ENCODE measurements around the gene PAMR1. TPM values are rescaled to one million over a fixed set of nuclear protein-coding genes. Genes with fewer than 3 reads are reported as not detected.
A peak's percentile ranks its signal among the peaks of the same experiment; 100 is the strongest.

PAMR1 gene, protein sequence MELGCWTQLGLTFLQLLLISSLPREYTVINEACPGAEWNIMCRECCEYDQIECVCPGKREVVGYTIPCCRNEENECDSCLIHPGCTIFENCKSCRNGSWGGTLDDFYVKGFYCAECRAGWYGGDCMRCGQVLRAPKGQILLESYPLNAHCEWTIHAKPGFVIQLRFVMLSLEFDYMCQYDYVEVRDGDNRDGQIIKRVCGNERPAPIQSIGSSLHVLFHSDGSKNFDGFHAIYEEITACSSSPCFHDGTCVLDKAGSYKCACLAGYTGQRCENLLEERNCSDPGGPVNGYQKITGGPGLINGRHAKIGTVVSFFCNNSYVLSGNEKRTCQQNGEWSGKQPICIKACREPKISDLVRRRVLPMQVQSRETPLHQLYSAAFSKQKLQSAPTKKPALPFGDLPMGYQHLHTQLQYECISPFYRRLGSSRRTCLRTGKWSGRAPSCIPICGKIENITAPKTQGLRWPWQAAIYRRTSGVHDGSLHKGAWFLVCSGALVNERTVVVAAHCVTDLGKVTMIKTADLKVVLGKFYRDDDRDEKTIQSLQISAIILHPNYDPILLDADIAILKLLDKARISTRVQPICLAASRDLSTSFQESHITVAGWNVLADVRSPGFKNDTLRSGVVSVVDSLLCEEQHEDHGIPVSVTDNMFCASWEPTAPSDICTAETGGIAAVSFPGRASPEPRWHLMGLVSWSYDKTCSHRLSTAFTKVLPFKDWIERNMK
- total RNA-seq, result 4.6 TPM

- TF ChIP-seq, protein P1, sequence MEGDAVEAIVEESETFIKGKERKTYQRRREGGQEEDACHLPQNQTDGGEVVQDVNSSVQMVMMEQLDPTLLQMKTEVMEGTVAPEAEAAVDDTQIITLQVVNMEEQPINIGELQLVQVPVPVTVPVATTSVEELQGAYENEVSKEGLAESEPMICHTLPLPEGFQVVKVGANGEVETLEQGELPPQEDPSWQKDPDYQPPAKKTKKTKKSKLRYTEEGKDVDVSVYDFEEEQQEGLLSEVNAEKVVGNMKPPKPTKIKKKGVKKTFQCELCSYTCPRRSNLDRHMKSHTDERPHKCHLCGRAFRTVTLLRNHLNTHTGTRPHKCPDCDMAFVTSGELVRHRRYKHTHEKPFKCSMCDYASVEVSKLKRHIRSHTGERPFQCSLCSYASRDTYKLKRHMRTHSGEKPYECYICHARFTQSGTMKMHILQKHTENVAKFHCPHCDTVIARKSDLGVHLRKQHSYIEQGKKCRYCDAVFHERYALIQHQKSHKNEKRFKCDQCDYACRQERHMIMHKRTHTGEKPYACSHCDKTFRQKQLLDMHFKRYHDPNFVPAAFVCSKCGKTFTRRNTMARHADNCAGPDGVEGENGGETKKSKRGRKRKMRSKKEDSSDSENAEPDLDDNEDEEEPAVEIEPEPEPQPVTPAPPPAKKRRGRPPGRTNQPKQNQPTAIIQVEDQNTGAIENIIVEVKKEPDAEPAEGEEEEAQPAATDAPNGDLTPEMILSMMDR (IDR thresholded peaks at IDR 0.05), result no peak
Observed at GRCh38 chr11:35525501-35526175, at the start of gene PAMR1. Gene PAMR1, minus strand, starts transcription at chr11:35525616. Its CDS starts 31 bp downstream, at chr11:35525585.

GRCh38 chr11:35571696-35572095 lies 46.3 kb upstream of the PAMR1 start:
- TF ChIP-seq, protein P1 (IDR thresholded peaks at IDR 0.05), result no peak
- intact Hi-C loops (cut with DNase I), result no loop called here

More at GRCh38 chr11:35525501-35526175, at the start of gene PAMR1:
- no peak for DNase-seq (ENCODE audit: low spot score in 2 of 2)
- no peak within 1 kb of the TSS for H3K27ac ChIP-seq
- intact Hi-C loops (cut with DNase I), result loop anchor here (5.0 kb wide), 1 partner anchor 57 kb away; no protein-coding TSS in a partner anchor
- H3K27me3 ChIP-seq, result no peaks in the 10 kb centered on the region
- no peaks in the 10 kb centered on the region for H3K9me3 ChIP-seq
- no peaks in the 10 kb centered on the region for H3K36me3 ChIP-seq
- peak within 1 kb of the TSS; percentile 43 to 50 for H3K4me3 ChIP-seq
- peaks cover 4 to 17% of the 10 kb centered on the region in 2 donors for H3K4me1 ChIP-seq

GRCh38 chr11:35567737-35568465 lies 42.5 kb upstream of the PAMR1 start:
- H3K9me3 ChIP-seq, result peaks cover 0 to 4% of the 10 kb centered on the region in 2 donors
- no peak for DNase-seq (ENCODE audit: low spot score in 2 of 2)
- TF ChIP-seq, protein P1 (IDR thresholded peaks at IDR 0.05), result no peak
- H3K27ac ChIP-seq, result no peak overlapping the region
- peaks cover 3 to 20% of the 10 kb centered on the region in 2 donors for H3K4me1 ChIP-seq
- H3K36me3 ChIP-seq, result no peaks in the 10 kb centered on the region
- intact Hi-C loops (cut with DNase I), result no loop called here
- no peak overlapping the region for H3K4me3 ChIP-seq
- H3K27me3 ChIP-seq, result no peaks in the 10 kb centered on the region

More at GRCh38 chr11:35571696-35572095, 46.3 kb upstream of the PAMR1 start:
- no peaks in the 10 kb centered on the region for H3K4me1 ChIP-seq
- H3K9me3 ChIP-seq, result peaks cover 0 to 4% of the 10 kb centered on the region in 2 donors
- no peaks in the 10 kb centered on the region for H3K27me3 ChIP-seq
- H3K4me3 ChIP-seq, result no peak overlapping the region
- H3K27ac ChIP-seq, result no peak overlapping the region
- DNase-seq (ENCODE audit: low spot score in 2 of 2), result no peak
- H3K36me3 ChIP-seq, result no peaks in the 10 kb centered on the region

GRCh38 chr11:35566885-35567284 lies 41.5 kb upstream of the PAMR1 start:
- TF ChIP-seq, protein P1 (IDR thresholded peaks at IDR 0.05), result no peak
- Histone ChIP-seq H3K4me1 (peaks cover 3 to 20% of the 10 kb centered on the region in 2 donors), H3K4me3 (no peak overlapping the region), H3K27ac (no peak overlapping the region), H3K36me3 (no peaks in the 10 kb centered on the region), H3K9me3 (peaks cover 0 to 4% of the 10 kb centered on the region in 2 donors), H3K27me3 (no peaks in the 10 kb centered on the region)
- intact Hi-C loops (cut with DNase I), result no loop called here
- no peak for DNase-seq (ENCODE audit: low spot score in 2 of 2)

- Histone ChIP-seq H3K27me3 (no peaks in the 10 kb centered on the region), H3K4me1 (peaks cover 3 to 20% of the 10 kb centered on the region in 2 donors), H3K4me3 (no peak overlapping the region), H3K27ac (no peak overlapping the region), H3K9me3 (peaks cover 0 to 4% of the 10 kb centered on the region in 2 donors), H3K36me3 (no peaks in the 10 kb centered on the region)
- intact Hi-C loops (cut with DNase I), result no loop called here
- TF ChIP-seq, protein P1 (IDR thresholded peaks at IDR 0.05), result no peak
- DNase-seq (ENCODE audit: low spot score in 2 of 2), result no peak
Observed at GRCh38 chr11:35566181-35566580, 40.8 kb upstream of the PAMR1 start.
